Caco-2 (cell line): ENCODE results near the gene RCC1. TPM values are rescaled to one million over a fixed set of nuclear protein-coding genes. Genes with fewer than 3 reads are reported as not detected.

ENCODE experiments used
- BruUV-seq: library from RNA; stranded (reverse); fragments of 400-500 nt; replicated peaks from 2 replicates; lab custom pipeline; 2021; lab: Mats Ljungman, UMichigan
- CTCF ChIA-PET: fragments of 300-600 bp; sonication (Branson Sonifier 250); formaldehyde crosslinking; loops from one replicate; lab custom pipeline; 2022; ENCODE audit warnings: antibody characterized with exemption; lab: Charles Lee
- POLR2A ChIA-PET: fragments of 300-600 bp; sonication (Branson Sonifier 250); formaldehyde crosslinking; loops from one replicate; lab custom pipeline; 2022; ENCODE audit warnings: antibody characterized with exemption; lab: Charles Lee
- DNase-seq, 2 experiments: peaks; one replicate each; pipeline versions ENCODE4 v3.0.0 to v3.0.0-alpha.2; 2020 to 2022
- H3K27me3 ChIP-seq: replicated peaks from 2 replicates; pipeline ENCODE4 v1.6.0; 2011; ENCODE audit warnings: low read length; ENCODE audit not compliant: control insufficient read depth, insufficient read depth
- H3K36me3 ChIP-seq: 2 replicates; pipeline ENCODE4 v1.5.1; 2011; ENCODE audit warnings: low read length; ENCODE audit not compliant: control insufficient read depth, insufficient read depth
- H3K4me1 ChIP-seq: fragments of 250-450 bp; sonication (Bioruptor Pico); 2 replicates; pipeline ENCODE4 v1.5.1; 2020; ENCODE audit warnings: mild to moderate bottlenecking
- H3K4me3 ChIP-seq: 2 replicates; pipeline ENCODE4 v1.5.1; 2011; ENCODE audit warnings: low read depth, mild to moderate bottlenecking, control low read depth, low read length
- H3K9me3 ChIP-seq: fragments of 250-450 bp; sonication (Bioruptor Pico); 2 replicates; pipeline ENCODE4 v1.5.1; 2020; ENCODE audit warnings: mild to moderate bottlenecking, moderate library complexity
- H3K27ac Mint-ChIP-seq: one replicate; pipeline ENCODE4 v1.8.0; 2022; ENCODE audit warnings: mixed read lengths; ENCODE audit not compliant: unreplicated experiment
- H3K27me3 Mint-ChIP-seq: one replicate; pipeline ENCODE4 v1.8.0; 2022; ENCODE audit warnings: mixed read lengths; ENCODE audit not compliant: insufficient read depth, unreplicated experiment
- H3K36me3 Mint-ChIP-seq: one replicate; pipeline ENCODE4 v1.8.0; 2022; ENCODE audit warnings: mild to moderate bottlenecking, mixed read lengths; ENCODE audit not compliant: insufficient read depth, unreplicated experiment
- H3K4me1 Mint-ChIP-seq: one replicate; pipeline ENCODE4 v1.8.0; 2022; ENCODE audit warnings: low read depth, mixed read lengths; ENCODE audit not compliant: unreplicated experiment
- H3K4me3 Mint-ChIP-seq: one replicate; pipeline ENCODE4 v1.8.0; 2022; ENCODE audit warnings: mild to moderate bottlenecking, moderate library complexity, mixed read lengths; ENCODE audit not compliant: unreplicated experiment
- H3K9me3 Mint-ChIP-seq: one replicate; pipeline ENCODE4 v1.8.0; 2022; ENCODE audit warnings: mixed read lengths; ENCODE audit not compliant: unreplicated experiment
- intact Hi-C: fragments of 100-400 bp; cut with micrococcal nuclease; formaldehyde crosslinking; loops from one replicate; pipeline ENCODE4 v1.10.0; 2022; ENCODE audit not compliant: unreplicated experiment
- total RNA-seq: library from RNA; stranded (reverse); gene quantifications from 2 replicates; pipeline ENCODE4 v1.2.3, GENCODE V29; 2022
- TF ChIP-seq, protein P1 (sequence below), 2 experiments: fragments of 200-600 bp in 1 of 2; IDR thresholded peaks; 1 replicate in 1 of 2; 2 replicates in 1 of 2; pipeline versions ENCODE4 v1.5.1 to v1.8.0; 2011 to 2022; ENCODE audit warnings: antibody characterized with exemption in 1 of 2, control low read depth in 1 of 2, inconsistent platforms in 1 of 2, low read depth in 1 of 2, low read length in 1 of 2, mild to moderate bottlenecking in 1 of 2, moderate library complexity in 1 of 2; ENCODE audit not compliant: insufficient read depth in 1 of 2, severe bottlenecking in 1 of 2, unreplicated experiment in 1 of 2

Gene RCC1
- total RNA-seq, 1 experiment from 2014 or later, result 52.1 TPM

DNA sequence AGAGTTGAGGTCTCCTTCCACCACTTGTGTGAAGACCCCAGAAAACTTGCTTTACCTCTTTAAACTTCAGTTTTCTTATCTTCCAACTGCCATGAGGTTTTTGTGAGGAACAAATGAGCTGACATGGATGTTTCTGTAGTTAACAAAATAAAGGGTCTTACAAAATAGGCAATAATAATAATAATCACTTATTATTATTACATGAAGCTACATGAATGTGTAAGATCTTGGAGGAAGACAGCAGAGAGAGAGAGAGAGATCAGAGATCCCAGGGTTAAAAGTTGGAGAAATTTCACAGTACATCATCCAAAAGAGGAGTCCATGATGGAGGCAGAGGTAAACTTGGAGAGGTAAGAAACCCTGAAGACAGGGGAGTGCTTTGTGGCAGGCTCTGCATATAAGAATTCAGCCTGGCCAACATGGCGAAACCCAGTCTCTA, 10.7 kb downstream of the RCC1 start:
- peaks cover 86% of the 10 kb centered on the region for H3K36me3 Mint-ChIP-seq
- CTCF ChIA-PET, result no interaction called here
- H3K4me3 Mint-ChIP-seq, result no peak overlapping the region
- no peaks in the 10 kb centered on the region for H3K27me3 Mint-ChIP-seq
- Histone ChIP-seq H3K4me3 (no peak overlapping the region), H3K36me3 (no peaks in the 10 kb centered on the region; the same call in 1 of the 2 replicates), H3K27me3 (no peaks in the 10 kb centered on the region), H3K4me1 (no peaks in the 10 kb centered on the region), H3K9me3 (no peaks in the 10 kb centered on the region)
- no peak for DNase-seq
- intact Hi-C loops, result no loop called here
- POLR2A ChIA-PET, result interaction anchor here (1.6 kb wide), 1 partner anchor 87 kb away, joined by 5 read pairs; no protein-coding TSS in a partner anchor
- H3K9me3 Mint-ChIP-seq, result no peaks in the 10 kb centered on the region
- peak overlapping the region; percentile 78 for H3K27ac Mint-ChIP-seq
- peaks cover 10% of the 10 kb centered on the region for H3K4me1 Mint-ChIP-seq
- BruUV-seq, result no TSS peak
- TF ChIP-seq, protein P1, sequence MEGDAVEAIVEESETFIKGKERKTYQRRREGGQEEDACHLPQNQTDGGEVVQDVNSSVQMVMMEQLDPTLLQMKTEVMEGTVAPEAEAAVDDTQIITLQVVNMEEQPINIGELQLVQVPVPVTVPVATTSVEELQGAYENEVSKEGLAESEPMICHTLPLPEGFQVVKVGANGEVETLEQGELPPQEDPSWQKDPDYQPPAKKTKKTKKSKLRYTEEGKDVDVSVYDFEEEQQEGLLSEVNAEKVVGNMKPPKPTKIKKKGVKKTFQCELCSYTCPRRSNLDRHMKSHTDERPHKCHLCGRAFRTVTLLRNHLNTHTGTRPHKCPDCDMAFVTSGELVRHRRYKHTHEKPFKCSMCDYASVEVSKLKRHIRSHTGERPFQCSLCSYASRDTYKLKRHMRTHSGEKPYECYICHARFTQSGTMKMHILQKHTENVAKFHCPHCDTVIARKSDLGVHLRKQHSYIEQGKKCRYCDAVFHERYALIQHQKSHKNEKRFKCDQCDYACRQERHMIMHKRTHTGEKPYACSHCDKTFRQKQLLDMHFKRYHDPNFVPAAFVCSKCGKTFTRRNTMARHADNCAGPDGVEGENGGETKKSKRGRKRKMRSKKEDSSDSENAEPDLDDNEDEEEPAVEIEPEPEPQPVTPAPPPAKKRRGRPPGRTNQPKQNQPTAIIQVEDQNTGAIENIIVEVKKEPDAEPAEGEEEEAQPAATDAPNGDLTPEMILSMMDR (IDR thresholded peaks at IDR 0.05; ENCODE audit: insufficient read depth in 1 of 2, low read depth in 1 of 2, low read length in 1 of 2, severe bottlenecking in 1 of 2, unreplicated experiment in 1 of 2), result no peak

- TF ChIP-seq, protein P1 (IDR thresholded peaks at IDR 0.05; ENCODE audit: insufficient read depth in 1 of 2, low read depth in 1 of 2, low read length in 1 of 2, severe bottlenecking in 1 of 2, unreplicated experiment in 1 of 2), result no peak
- intact Hi-C loops, result no loop called here
- ChIA-PET CTCF (interaction anchor here (0.9 kb wide), 1 partner anchor 85 kb away, joined by 3 read pairs; no protein-coding TSS in a partner anchor), POLR2A (no interaction called here)
- BruUV-seq, result no TSS peak
- Histone ChIP-seq H3K4me3 (peak overlapping the region; percentile 78; the same call in 1 of the 2 replicates), H3K36me3 (no peaks in the 10 kb centered on the region), H3K27me3 (no peaks in the 10 kb centered on the region), H3K9me3 (no peaks in the 10 kb centered on the region), H3K4me1 (no peaks in the 10 kb centered on the region)
- DNase-seq, result no peak
- Mint-ChIP-seq H3K4me3 (peak overlapping the region; percentile 87), H3K27ac (peak overlapping the region; percentile 91), H3K4me1 (peaks cover 10% of the 10 kb centered on the region), H3K36me3 (peaks cover 80% of the 10 kb centered on the region), H3K27me3 (no peaks in the 10 kb centered on the region), H3K9me3 (no peaks in the 10 kb centered on the region)
These were observed 11.8 kb downstream of the RCC1 start for GRCh38 chr1:28517649-28517999.

DNA sequence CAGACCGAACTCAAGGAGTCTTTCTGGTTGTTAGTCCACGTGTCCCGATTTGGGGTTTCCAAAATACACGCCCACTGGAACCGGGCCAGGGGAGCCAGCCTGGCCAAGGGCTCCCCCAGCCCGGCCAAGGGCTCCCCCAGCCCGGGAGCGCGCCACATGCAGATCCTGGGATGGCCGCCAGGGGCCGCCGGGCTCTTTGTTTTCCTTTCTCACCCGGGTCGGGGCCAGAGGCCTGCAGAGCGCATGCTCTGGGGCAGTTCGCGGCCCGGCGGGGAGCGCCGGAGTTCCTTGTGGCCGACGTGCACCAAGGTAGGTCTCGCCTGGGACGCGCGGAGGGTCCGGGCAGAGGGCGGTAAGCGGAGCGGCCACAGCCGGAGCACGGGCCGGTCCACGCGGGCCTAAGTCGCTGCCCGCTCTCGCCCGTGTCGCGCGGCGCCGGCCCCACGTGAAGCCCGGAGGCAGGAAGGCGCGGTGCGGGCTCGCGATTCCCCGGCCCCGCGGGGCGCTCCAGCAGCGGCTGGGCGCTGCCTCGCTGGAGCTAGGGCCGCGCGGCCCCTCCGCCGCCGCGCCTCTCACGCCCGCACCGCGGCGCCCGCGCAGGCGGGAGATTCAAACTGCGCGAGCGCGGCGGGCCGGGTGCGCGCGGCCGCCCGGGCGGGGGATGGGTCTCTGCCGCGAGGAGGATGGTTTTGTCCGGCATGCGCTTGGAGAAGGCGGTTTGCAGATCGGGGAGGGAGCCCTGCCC, 12.3 kb downstream of the RCC1 start:
- H3K27me3 ChIP-seq, result no peaks in the 10 kb centered on the region
- H3K27me3 Mint-ChIP-seq, result no peaks in the 10 kb centered on the region
- no peaks in the 10 kb centered on the region for H3K9me3 ChIP-seq
- H3K36me3 ChIP-seq, result no peaks in the 10 kb centered on the region
- intact Hi-C loops, result loop anchor here (1.0 to 2.0 kb wide), 2 partner anchors 63 to 84 kb away; no protein-coding TSS in a partner anchor
- H3K4me1 Mint-ChIP-seq, result peaks cover 10% of the 10 kb centered on the region
- H3K4me3 Mint-ChIP-seq, result peak overlapping the region; percentile 87
- H3K27ac Mint-ChIP-seq, result peak overlapping the region; percentile 91
- CTCF ChIA-PET, result interaction anchor here (0.6 to 1.2 kb wide), 3 partner anchors 63 to 1523 kb away, joined by 3 to 5 read pairs (median 4); no protein-coding TSS in a partner anchor
- BruUV-seq, result no TSS peak
- no peaks in the 10 kb centered on the region for H3K9me3 Mint-ChIP-seq
- TF ChIP-seq, protein P1 (IDR thresholded peaks at IDR 0.05; ENCODE audit: insufficient read depth in 1 of 2, low read depth in 1 of 2, low read length in 1 of 2, severe bottlenecking in 1 of 2, unreplicated experiment in 1 of 2), result peak; percentile 78 to 87
- peaks cover 74% of the 10 kb centered on the region for H3K36me3 Mint-ChIP-seq
- peak overlapping the region; percentile 78 for H3K4me3 ChIP-seq
- POLR2A ChIA-PET, result interaction anchor here (0.6 to 1.2 kb wide), 8 partner anchors 11 to 359 kb away, joined by 3 to 12 read pairs (median 6); partner anchors contain the start of gene RAB42
- peak; percentile 90 to 91 for DNase-seq
- H3K4me1 ChIP-seq, result no peaks in the 10 kb centered on the region
